Ishikawa (cell line): ENCODE results near the gene OPN5.

ENCODE experiments used
- CEBPB ChIP-seq: IDR thresholded peaks from 2 replicates; pipeline ENCODE4 v1.6.1; 2012
- CREB1 ChIP-seq: IDR thresholded peaks from 2 replicates; pipeline ENCODE4 v1.6.1; 2012; ENCODE audit warnings: low read depth
- EGR1 ChIP-seq: IDR thresholded peaks from 2 replicates; pipeline ENCODE4 v1.6.1; 2012
- EP300 ChIP-seq: IDR thresholded peaks from 2 replicates; pipeline ENCODE4 v1.6.1; 2012; ENCODE audit warnings: borderline replicate concordance
- FOXM1 ChIP-seq: IDR thresholded peaks from 2 replicates; pipeline ENCODE4 v1.6.1; 2012; ENCODE audit warnings: low read depth, borderline replicate concordance
- NFIC ChIP-seq: IDR thresholded peaks from 2 replicates; pipeline ENCODE4 v1.6.1; 2012
- RAD21 ChIP-seq: IDR thresholded peaks from 2 replicates; pipeline ENCODE4 v1.6.1; 2012; ENCODE audit warnings: low read depth
- TAF1 ChIP-seq: IDR thresholded peaks from 2 replicates; pipeline ENCODE4 v1.6.1; 2012; ENCODE audit warnings: low read depth, mild to moderate bottlenecking
- TCF12 ChIP-seq: IDR thresholded peaks from 2 replicates; pipeline ENCODE4 v1.6.1; 2012; ENCODE audit warnings: low read depth
- TEAD4 ChIP-seq: IDR thresholded peaks from 2 replicates; pipeline ENCODE4 v1.6.1; 2012
- YY1 ChIP-seq: IDR thresholded peaks from 2 replicates; pipeline ENCODE4 v1.6.1; 2012; ENCODE audit warnings: low read depth
- ZBTB7A ChIP-seq: IDR thresholded peaks from 2 replicates; pipeline ENCODE4 v1.6.1; 2012; ENCODE audit warnings: low read depth
- TF ChIP-seq, protein P1 (sequence below): IDR thresholded peaks from 2 replicates; pipeline ENCODE4 v1.6.1; 2012; ENCODE audit warnings: low read depth, mild to moderate bottlenecking
- TF ChIP-seq, protein P2 (sequence below): IDR thresholded peaks from 2 replicates; pipeline ENCODE4 v1.6.1; 2012
- TF ChIP-seq, protein P3 (sequence below): IDR thresholded peaks from 2 replicates; pipeline ENCODE4 v1.6.1; 2012

OPN5 gene

DNA sequence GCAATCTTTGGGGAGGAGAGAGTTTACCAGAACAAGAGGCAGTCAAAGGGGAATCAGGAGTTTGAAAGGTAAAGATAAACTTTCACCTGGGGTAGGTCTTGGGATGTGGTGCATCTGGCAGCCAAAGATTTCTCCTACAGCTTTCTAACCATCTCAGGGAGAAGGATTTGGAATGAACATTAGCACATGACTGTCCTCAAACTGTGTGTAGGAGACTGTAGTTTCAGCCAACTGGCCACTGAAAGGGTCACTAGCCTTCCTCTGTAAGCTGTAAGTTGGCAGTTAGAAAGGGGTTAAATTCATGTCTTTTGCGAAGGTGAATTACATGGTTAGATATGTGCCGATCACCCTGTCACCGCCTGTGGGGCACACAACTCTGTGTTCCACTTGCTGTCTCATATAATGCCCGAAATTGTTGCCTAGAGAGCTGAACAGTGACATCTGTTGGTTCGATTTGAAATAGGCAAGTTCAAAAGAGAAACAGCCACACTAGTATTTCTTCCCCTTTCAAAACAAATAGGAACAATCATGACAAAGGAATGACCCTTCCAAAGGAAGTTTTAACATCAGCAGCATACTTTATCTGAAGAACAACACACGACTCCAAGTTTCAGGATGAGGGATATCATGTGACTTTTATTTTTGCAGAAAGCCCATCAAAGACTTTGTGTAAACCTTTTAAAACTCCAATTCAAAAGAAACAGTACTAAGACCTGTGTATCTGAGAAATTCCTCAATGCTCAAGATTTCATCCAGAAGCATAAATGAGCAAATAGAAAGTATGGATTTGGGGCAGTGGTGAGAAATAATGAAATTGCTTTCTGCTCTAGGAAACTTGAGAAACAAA, 1.1 kb upstream of the OPN5 start:
- TF ChIP-seq CEBPB (no peak), CREB1 (no peak), TAF1 (no peak), TCF12 (no peak), RAD21 (peak; percentile 88), TEAD4 (no peak)

DNA sequence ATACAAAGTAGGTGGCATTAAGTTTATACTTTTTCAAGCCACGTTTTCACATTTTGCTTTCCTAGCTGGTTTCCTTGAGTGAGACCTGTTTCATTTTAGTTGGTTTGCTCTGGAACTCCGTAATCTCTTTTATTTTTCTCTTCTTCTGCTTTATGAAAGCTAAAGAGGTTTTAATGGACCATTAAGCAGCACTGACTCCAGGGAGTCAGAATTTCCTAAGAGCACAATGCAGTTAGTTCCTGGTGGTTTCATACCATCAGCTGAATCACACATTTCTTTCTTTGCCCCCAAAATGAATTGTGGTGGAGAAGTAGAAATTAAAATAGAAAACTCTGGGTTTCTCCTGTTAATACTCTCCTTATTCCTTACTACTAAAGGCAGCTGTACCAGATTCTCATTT, 3.4 kb downstream of the OPN5 start:
- TF ChIP-seq CREB1 (no peak), NFIC (no peak), TCF12 (no peak), ZBTB7A (no peak)
- TF ChIP-seq, protein P1, sequence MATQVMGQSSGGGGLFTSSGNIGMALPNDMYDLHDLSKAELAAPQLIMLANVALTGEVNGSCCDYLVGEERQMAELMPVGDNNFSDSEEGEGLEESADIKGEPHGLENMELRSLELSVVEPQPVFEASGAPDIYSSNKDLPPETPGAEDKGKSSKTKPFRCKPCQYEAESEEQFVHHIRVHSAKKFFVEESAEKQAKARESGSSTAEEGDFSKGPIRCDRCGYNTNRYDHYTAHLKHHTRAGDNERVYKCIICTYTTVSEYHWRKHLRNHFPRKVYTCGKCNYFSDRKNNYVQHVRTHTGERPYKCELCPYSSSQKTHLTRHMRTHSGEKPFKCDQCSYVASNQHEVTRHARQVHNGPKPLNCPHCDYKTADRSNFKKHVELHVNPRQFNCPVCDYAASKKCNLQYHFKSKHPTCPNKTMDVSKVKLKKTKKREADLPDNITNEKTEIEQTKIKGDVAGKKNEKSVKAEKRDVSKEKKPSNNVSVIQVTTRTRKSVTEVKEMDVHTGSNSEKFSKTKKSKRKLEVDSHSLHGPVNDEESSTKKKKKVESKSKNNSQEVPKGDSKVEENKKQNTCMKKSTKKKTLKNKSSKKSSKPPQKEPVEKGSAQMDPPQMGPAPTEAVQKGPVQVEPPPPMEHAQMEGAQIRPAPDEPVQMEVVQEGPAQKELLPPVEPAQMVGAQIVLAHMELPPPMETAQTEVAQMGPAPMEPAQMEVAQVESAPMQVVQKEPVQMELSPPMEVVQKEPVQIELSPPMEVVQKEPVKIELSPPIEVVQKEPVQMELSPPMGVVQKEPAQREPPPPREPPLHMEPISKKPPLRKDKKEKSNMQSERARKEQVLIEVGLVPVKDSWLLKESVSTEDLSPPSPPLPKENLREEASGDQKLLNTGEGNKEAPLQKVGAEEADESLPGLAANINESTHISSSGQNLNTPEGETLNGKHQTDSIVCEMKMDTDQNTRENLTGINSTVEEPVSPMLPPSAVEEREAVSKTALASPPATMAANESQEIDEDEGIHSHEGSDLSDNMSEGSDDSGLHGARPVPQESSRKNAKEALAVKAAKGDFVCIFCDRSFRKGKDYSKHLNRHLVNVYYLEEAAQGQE = no peak

DNA sequence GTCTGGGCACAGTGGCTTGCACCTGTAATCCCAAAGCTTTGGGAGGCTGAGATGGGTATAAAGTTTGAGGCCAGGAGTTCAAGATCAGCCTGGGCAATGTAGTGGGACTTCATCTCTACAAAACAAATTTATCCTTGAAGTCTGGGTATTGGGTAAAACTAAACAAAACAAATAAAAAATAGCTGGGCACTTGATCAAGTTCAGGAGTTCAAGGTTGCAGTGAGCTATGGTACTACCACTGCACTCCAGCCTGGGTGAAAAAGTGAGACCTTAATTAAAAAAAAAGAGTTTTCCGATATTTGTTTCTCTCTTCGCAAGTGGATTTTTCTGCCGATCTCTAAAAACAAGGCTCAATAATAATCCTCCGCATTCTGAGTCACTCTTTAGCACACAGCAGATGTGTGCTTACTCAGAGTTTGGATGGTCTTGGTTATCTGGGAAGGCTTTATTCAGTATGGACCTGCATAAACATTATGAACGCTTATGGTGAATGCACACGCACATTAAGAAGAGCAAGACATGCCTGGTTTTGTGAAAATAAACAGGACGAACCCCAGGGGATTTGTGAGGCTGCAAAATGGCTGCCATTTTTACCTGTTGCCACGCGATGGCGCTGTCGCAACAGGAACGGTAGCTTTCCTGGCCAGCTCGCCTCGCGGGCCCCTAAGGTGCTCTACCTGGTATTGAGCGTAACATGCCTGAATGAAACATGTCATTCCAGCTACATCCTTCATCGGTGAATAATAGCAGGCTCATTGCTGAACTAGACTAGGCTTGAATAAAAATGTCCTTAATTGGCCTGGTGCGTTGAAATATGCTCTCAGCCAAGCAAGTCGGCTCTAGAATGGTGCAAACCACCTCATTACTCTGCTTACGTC, 6.0 kb downstream of the OPN5 start:
- TF ChIP-seq, protein P2, sequence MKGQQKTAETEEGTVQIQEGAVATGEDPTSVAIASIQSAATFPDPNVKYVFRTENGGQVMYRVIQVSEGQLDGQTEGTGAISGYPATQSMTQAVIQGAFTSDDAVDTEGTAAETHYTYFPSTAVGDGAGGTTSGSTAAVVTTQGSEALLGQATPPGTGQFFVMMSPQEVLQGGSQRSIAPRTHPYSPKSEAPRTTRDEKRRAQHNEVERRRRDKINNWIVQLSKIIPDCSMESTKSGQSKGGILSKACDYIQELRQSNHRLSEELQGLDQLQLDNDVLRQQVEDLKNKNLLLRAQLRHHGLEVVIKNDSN = no peak
- peak; percentile 97 for TF ChIP-seq RAD21
- peak; percentile 82 for TF ChIP-seq YY1
- no peak for TF ChIP-seq FOXM1

DNA sequence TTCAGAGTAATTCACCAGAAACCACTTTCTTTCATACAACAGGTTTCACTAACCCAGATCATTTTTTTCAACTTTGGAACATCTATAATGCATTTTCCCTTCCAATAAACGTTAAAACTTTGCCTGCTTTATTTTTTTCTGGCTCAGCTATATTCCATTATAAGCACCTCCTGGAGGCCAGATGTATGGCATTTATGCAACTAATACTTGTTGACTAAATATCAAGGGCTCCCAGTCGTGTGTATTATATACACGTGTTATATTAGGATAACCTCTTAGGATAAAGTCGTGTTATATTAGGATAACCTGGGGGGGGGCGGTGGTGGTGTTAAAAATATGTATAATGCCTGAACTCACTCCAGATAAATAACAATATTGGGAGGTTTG, 6.7 kb downstream of the OPN5 start:
- TF ChIP-seq, protein P1 = no peak
- TF ChIP-seq, protein P3, sequence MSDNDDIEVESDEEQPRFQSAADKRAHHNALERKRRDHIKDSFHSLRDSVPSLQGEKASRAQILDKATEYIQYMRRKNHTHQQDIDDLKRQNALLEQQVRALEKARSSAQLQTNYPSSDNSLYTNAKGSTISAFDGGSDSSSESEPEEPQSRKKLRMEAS = no peak
- TF ChIP-seq FOXM1 (no peak), RAD21 (no peak), TAF1 (no peak), EGR1 (no peak), NFIC (no peak), CREB1 (no peak), CEBPB (no peak), TCF12 (no peak), ZBTB7A (no peak), YY1 (no peak), TEAD4 (no peak)

DNA sequence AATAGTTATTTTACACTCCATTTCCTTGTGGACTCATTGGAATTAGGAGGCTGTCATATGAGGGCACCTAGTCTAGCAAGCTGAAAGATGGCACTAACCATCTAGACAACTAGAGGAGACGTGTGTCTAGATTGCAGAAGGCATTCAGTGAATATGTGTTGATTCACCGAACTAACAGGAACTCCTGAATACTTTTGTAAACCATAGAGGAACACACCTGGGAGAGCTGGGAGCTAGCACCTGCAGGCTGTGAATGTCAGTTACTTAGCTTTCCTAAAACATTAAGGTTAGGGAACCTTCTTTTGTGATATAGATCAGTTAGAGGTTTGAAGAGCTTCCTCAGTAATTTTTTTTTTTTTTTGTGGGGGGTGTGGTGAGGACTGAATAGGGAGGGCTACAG, 7.7 kb downstream of the OPN5 start:
- TF ChIP-seq, protein P3 = no peak
- no peak for TF ChIP-seq EP300
- TF ChIP-seq, protein P2 = no peak
- no peak for TF ChIP-seq TEAD4
- TF ChIP-seq, protein P1 = no peak
